ENCODE measurements around the gene MRGPRF. TPM values are rescaled to one million over a fixed set of nuclear protein-coding genes. Genes with fewer than 3 reads are reported as not detected.

MRGPRF gene
- total RNA-seq, 4 donors from 2014 or later: 8.8 to 18.6 (median 10.9) TPM

- TF ChIP-seq CTCF (IDR thresholded peaks at IDR 0.05; ENCODE audit: low read depth): no peak
Measured at GRCh38 chr11:69000831-69001242, 12.2 kb downstream of the MRGPRF start.

DNA sequence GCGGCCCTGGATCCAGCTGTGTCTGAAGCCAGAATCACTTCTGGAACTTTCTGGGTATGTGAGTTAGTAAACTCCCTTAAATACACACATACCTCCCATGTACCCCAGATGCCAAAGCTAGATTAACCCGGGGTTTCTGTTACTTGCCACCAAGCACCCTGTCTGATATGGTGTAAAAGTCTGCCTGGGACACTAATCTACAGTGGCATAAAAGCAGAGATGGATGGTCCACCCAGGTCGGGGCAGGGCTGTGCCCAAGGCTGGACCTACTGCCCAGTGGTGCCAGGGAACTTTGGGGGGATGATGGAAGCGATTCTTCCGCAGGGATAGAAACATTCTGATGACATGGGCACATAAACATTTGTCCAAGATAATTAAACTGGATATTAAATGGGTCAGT lies 12.7 kb downstream of the MRGPRF start:
- TF ChIP-seq CTCF (IDR thresholded peaks at IDR 0.05; ENCODE audit: low read depth): no peak

DNA sequence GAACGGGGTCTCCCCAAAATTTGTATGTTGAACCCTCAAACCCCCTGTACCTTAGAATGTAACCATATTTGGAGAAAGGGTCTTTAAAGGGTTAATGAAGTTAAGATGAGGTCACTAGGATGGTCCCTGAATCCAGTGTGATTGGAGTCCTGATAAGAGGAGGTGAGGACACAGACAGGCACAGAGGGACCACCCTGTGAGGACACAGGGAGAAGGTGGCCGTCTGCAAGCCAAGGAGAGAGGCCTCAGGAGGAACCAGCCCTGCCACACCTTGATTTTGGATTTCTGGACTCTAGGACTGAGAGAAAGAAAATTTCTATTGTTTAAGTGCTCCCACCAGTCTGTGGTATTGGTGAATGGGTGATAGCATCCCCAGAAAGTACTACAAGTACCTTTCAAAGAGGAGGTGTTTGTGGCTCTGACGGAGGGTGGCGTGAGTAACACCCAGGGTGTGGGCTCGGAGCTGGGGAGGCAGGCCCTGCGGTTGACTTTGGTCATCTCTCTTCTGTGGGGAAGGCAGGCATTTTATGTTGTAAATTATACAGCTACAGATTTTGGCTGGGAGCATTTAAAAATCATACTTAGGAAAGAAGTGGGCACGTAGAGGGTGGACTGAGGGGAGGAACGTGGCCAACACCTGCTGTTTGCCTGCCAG lies 13.8 kb downstream of the MRGPRF start:
- no peak for TF ChIP-seq CTCF (IDR thresholded peaks at IDR 0.05; ENCODE audit: low read depth)

GRCh38 chr11:68998390-68998911 lies 14.6 kb downstream of the MRGPRF start:
- TF ChIP-seq CTCF (IDR thresholded peaks at IDR 0.05; ENCODE audit: low read depth): no peak

DNA sequence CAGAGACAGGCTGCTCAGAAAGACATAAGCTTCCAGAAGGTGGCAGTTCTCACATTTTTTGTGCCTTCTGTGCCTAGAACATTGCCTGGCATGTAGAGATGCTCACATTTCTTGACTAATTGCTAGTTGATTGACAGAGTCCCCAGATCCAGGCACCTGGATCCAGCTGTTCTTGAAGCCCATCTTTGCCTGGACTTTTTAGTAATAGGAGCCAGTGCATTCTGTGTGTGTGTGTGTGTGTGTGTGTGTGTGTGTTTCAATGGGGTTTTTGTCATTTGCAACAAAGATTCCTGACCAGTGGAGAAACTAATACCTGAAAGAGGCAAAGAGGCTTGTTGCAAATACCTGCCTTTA lies 15.1 kb downstream of the MRGPRF start:
- TF ChIP-seq CTCF (IDR thresholded peaks at IDR 0.05; ENCODE audit: low read depth): no peak

- TF ChIP-seq CTCF (IDR thresholded peaks at IDR 0.05; ENCODE audit: low read depth): no peak
Measured at GRCh38 chr11:68997124-68997994, 15.7 kb downstream of the MRGPRF start.

DNA sequence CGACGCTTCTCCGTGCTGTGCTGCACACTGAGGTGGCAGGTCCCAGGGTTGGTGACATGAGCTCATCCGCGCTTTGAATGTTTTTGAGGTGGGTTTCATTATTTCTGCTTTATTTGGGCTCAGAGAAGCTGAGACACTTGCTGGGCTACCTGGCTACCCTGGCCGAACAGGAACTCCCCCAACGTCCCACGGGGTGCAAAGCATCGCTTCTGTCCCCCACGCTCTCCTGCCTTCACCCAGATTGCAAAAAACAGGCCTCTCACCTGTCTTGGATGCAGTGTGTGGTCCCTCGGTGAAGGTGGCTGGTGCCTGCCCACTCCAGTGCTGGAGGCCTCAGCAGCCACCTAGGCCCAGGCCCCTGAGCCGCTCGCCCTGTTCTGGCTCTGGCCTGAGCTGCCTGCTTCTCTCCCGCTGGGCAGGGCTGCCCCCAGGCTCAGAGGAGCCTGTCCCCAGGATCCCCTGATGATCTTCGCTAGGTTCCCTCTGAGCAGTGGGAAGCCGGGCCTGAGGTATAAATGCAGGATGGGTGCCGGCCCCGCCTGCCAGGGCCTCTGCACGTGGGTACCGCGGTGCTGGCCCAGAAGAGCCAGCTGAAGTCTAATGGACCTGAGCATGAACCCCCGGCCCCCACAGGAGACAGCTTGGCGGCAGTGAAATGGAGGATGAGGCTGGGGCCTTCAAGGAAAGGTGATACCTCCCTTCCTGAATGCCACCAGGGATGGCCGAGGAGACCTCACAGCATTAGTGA lies 16.5 kb downstream of the MRGPRF start:
- no peak for TF ChIP-seq CTCF (IDR thresholded peaks at IDR 0.05; ENCODE audit: low read depth)
